ENCODE data around the gene IP6K2. TPM values are rescaled to one million over a fixed set of nuclear protein-coding genes. Genes with fewer than 3 reads are reported as not detected.
A peak's percentile ranks its signal among the peaks of the same experiment; 100 is the strongest.

Gene IP6K2
- total RNA-seq, 1 experiment from 2014 or later = 67.3 TPM

DNA sequence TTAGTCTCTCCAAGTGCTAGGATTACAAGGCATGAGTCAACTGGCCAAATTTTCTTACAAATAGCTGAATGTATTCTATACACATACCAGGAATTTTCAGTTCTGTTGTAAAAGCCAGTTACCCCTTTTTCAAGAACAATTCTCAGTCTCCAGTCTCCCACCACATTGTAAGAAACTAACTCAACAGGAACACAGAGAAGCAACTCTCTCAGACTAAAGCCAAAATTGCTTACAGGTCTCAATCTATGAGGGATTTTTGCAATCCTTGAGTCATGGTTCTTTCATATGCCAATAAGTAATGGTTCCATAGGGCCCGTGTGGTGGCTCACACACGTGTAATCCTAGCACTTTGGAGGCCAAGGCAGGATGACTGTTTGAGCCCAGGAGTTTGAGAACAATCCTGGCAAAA, 8.5 kb downstream of the IP6K2 start:
- no peaks in the 10 kb centered on the region for H3K9me3 ChIP-seq (replicated peaks)
- H3K4me1 ChIP-seq = no peaks in the 10 kb centered on the region
- H3K27ac ChIP-seq = no peak overlapping the region
- no peak overlapping the region for H3K4me3 ChIP-seq
- no peaks in the 10 kb centered on the region for H3K27me3 ChIP-seq
- no peak for DNase-seq
- peaks cover 41% of the 10 kb centered on the region for H3K36me3 ChIP-seq

DNA sequence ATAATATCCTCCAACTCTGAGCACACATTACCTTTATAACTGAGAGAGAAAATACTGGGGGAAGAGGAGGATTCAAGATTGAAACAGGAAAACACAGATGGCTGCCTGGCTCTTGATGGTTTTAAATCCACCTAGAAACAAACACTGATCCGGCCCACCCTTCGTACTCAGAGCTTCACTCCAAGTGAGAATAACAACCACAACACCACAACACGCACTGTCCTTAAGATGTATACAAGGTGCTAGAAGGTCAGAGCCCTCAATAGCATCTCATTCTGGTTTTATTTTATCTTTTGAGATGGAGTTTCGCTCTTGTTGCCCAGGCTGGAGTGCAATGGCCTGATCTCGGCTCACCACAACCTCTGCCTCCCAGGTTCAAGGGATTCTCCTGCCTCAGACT, 9.9 kb downstream of the IP6K2 start:
- DNase-seq = no peak
- no peaks in the 10 kb centered on the region for H3K27me3 ChIP-seq
- no peak overlapping the region for H3K27ac ChIP-seq
- peaks cover 35% of the 10 kb centered on the region for H3K36me3 ChIP-seq
- H3K4me1 ChIP-seq = no peaks in the 10 kb centered on the region
- no peaks in the 10 kb centered on the region for H3K9me3 ChIP-seq (replicated peaks)
- no peak overlapping the region for H3K4me3 ChIP-seq

- DNase-seq = no peak
- Histone ChIP-seq H3K4me3 (no peak overlapping the region), H3K36me3 (peaks cover 53% of the 10 kb centered on the region), H3K27me3 (no peaks in the 10 kb centered on the region), H3K27ac (no peak overlapping the region), H3K9me3 (replicated peaks) (no peaks in the 10 kb centered on the region), H3K4me1 (no peaks in the 10 kb centered on the region)
Observed at GRCh38 chr3:48702320-48702920, 14.6 kb downstream of the IP6K2 start.

- Histone ChIP-seq H3K9me3 (replicated peaks) (no peaks in the 10 kb centered on the region), H3K27me3 (no peaks in the 10 kb centered on the region), H3K4me3 (no peak overlapping the region), H3K36me3 (peaks cover 49% of the 10 kb centered on the region), H3K27ac (no peak overlapping the region), H3K4me1 (no peaks in the 10 kb centered on the region)
- DNase-seq = no peak
Observed at GRCh38 chr3:48700731-48701405, 16.2 kb downstream of the IP6K2 start.

GRCh38 chr3:48698891-48699290, 18.1 kb downstream of the IP6K2 start:
- Histone ChIP-seq H3K36me3 (peaks cover 60% of the 10 kb centered on the region), H3K27me3 (no peaks in the 10 kb centered on the region), H3K9me3 (replicated peaks) (no peaks in the 10 kb centered on the region), H3K4me3 (no peak overlapping the region), H3K4me1 (no peaks in the 10 kb centered on the region), H3K27ac (no peak overlapping the region)
- DNase-seq = no peak

DNA sequence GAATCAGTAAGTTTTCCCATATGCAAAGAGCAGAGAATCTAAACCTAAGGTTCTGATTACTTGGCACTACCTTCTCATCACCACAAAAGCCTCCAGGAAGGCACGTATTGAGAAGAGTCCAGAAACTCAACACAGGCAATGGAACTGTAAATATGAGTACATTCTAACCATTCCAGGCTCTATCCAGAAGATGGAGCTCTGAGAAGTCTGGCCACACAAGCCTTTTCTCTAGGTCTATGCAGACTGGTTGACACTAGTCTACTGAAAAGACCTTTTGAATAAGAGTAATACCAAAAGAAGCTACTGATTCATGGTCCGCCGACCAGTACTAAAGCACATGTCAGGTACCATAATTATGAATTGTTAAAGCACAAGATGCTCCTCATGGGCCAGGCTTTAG, 19.1 kb downstream of the IP6K2 start:
- DNase-seq = no peak
- H3K4me1 ChIP-seq = no peaks in the 10 kb centered on the region
- H3K27ac ChIP-seq = no peak overlapping the region
- H3K27me3 ChIP-seq = no peaks in the 10 kb centered on the region
- H3K4me3 ChIP-seq = no peak overlapping the region
- peaks cover 70% of the 10 kb centered on the region for H3K36me3 ChIP-seq
- H3K9me3 ChIP-seq (replicated peaks) = no peaks in the 10 kb centered on the region

DNA sequence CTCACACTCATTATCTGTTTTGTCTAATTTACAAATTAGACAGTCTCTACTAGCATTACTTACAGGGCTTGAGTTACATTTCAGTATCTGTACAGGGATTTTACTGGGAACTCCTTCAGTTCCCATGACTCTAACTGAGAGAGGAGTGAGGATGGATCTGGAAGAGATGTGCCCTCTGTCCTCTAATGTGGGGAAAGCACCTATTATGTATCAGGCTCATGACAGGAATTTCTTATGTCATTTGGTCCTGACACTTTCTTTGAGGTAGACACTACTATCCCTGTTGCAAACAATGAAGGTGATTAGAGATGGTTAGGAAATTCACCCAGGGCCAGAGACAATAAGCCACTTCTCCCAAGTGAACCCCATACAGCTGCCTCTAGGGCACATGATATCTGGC, 20.4 kb downstream of the IP6K2 start:
- H3K27ac ChIP-seq = no peak overlapping the region
- no peaks in the 10 kb centered on the region for H3K4me1 ChIP-seq
- peaks cover 79% of the 10 kb centered on the region for H3K36me3 ChIP-seq
- DNase-seq = no peak
- no peak overlapping the region for H3K4me3 ChIP-seq
- H3K27me3 ChIP-seq = no peaks in the 10 kb centered on the region
- H3K9me3 ChIP-seq (replicated peaks) = no peaks in the 10 kb centered on the region

- peaks cover 84% of the 10 kb centered on the region for H3K36me3 ChIP-seq
Observed at GRCh38 chr3:48696156-48696555, 20.9 kb downstream of the IP6K2 start.

DNA sequence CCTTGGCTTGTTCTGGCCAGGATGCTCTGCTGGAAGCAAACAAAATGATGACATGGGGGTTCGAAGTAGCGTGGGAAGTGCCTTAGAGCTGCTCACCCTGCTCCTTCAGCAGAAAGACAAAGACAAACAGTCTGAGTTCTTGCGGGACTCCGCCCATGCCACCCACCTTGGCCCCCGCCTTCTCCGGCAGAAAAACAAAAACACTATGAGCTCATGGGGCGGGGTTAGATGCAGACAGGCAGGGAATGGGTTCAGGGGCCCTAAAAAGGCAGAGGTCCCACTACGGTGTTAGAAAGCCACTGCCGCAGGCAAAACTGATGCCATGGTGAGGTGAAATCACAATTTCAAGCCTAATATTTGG, 21.6 kb downstream of the IP6K2 start:
- no peak overlapping the region for H3K27ac ChIP-seq
- no peak overlapping the region for H3K4me3 ChIP-seq
- no peaks in the 10 kb centered on the region for H3K9me3 ChIP-seq (replicated peaks)
- no peaks in the 10 kb centered on the region for H3K27me3 ChIP-seq
- H3K4me1 ChIP-seq = no peaks in the 10 kb centered on the region
- peaks cover 84% of the 10 kb centered on the region for H3K36me3 ChIP-seq
- no peak for DNase-seq

More at GRCh38 chr3:48696156-48696555, 20.9 kb downstream of the IP6K2 start:
- Histone ChIP-seq H3K27me3 (no peaks in the 10 kb centered on the region), H3K4me1 (no peaks in the 10 kb centered on the region), H3K4me3 (no peak overlapping the region), H3K27ac (no peak overlapping the region), H3K9me3 (replicated peaks) (no peaks in the 10 kb centered on the region)
- DNase-seq = no peak

DNA sequence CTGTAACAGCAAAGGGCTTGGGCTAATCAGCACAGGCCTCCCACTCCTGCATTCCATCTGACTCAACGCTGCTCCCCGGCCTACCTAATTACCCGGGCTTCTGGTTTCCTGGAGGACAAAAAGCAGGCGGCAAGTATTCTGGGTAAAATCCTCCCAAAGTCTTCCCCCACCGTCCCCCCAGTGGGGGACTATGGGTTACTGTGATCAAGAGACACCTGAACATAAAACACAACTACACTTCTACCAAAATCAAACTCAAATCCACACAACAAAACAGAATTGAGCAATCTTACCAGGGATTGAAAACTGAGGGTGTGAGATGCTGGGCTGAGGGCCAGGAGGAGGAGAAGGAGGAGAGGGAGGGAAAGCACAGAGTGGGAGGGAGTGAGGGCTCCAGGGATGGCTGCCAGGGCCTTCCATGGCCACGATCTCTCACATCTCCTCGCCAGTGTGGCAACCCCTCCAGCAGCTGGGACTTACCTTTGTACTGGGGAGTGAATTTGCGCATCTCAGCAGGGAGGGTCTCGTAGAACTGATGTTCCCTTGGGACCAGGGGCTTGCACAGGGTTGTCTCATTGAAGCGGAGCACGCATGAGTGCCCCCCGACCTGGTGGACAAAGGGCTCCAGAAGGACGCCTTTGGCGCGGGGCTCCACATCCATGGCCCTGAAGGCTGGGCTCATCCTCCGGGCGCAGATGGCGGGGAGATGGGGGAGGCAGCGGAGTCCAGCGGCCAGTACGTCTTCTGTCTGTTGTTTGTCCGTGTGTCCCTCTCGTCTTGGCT, 22.2 kb downstream of the IP6K2 start:
- Histone ChIP-seq H3K36me3 (peaks cover 86% of the 10 kb centered on the region), H3K9me3 (replicated peaks) (no peaks in the 10 kb centered on the region), H3K4me1 (no peaks in the 10 kb centered on the region), H3K27me3 (no peaks in the 10 kb centered on the region), H3K27ac (no peak overlapping the region), H3K4me3 (no peak overlapping the region)
- DNase-seq = no peak

DNA sequence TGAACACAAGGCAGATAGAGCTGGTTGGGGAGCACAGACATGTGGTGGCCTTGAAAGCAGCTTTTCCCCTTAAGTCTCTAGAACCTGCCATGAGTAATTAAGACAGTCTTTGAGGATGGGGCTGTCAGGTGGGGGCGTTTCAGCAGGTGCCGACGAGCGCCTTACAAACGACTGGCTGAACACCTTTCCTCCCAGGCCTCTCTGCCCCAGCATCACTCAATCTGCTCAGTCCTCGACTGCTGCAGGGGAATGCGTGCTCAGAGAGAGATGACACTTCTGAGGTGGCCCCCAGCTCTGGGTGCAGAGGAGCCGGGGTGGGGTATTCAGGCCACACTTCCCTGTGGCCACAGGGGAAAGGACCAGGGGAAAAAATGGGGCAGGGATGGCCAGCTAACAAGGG, 23.2 kb downstream of the IP6K2 start:
- H3K4me1 ChIP-seq = no peaks in the 10 kb centered on the region
- no peak for DNase-seq
- H3K36me3 ChIP-seq = peaks cover 83% of the 10 kb centered on the region
- no peaks in the 10 kb centered on the region for H3K27me3 ChIP-seq
- H3K9me3 ChIP-seq (replicated peaks) = no peaks in the 10 kb centered on the region
- H3K27ac ChIP-seq = no peak overlapping the region
- no peak overlapping the region for H3K4me3 ChIP-seq

- Histone ChIP-seq H3K9me3 (replicated peaks) (no peaks in the 10 kb centered on the region), H3K36me3 (peaks cover 82% of the 10 kb centered on the region), H3K27ac (peak overlapping the region; percentile 25; the same call in 1 of the 2 replicates), H3K4me1 (no peaks in the 10 kb centered on the region), H3K4me3 (no peak overlapping the region), H3K27me3 (no peaks in the 10 kb centered on the region)
- peak in 1 of 2 experiments; percentile 35 for DNase-seq
Observed at GRCh38 chr3:48692551-48692950, 24.5 kb downstream of the IP6K2 start.

DNA sequence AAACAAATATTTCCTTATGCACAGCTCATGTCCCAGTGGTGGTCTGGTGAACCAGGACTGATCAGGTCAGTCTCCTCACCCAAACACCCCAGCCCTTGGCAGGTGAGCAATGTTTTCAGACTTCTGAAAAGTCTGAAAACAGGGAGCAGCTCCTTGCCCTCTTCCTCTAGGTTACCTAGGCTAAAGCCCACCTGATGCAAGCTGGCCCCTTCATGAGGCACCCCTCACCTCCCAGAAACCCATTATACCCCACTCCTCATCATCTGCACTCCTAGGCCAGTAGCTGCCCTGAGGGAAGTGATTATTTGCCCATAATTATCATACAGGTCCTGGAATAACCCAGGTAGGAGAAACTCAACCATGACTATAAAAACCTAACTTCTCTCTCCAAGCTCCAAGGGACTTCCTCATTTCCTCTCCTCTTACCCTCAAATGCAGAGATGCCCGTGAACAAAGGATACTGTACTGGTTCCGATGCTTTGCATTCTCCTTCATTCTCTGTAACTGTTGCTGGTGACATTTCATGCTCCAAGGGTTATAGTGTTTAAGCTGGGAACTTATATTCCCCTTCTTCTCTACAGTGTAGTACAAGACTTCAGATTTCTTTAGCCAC, 26.1 kb downstream of the IP6K2 start:
- H3K27me3 ChIP-seq = no peaks in the 10 kb centered on the region
- H3K4me1 ChIP-seq = no peaks in the 10 kb centered on the region
- H3K4me3 ChIP-seq = no peak overlapping the region
- no peak for DNase-seq
- no peak overlapping the region for H3K27ac ChIP-seq
- H3K36me3 ChIP-seq = peaks cover 77% of the 10 kb centered on the region
- no peaks in the 10 kb centered on the region for H3K9me3 ChIP-seq (replicated peaks)

DNA sequence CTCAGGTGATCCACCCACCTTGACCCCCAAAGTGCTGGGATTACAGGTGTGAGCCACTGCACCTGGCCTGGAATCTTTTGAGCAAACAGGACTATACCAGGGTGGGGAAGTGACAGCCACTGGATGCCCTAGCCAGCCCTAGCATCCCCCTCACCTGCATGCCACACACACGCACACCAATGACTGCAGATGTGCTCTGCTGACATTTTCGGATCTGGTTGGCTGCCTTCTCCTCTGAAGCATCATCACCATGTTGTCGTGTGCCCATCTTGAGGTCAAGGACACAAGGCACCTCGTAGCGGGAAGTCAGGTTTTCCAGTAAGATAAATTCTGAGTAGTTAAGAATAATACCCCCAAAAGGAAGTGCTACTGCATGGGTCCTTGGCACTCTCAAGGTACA, 27.6 kb downstream of the IP6K2 start:
- DNase-seq = no peak
- Histone ChIP-seq H3K4me3 (no peak overlapping the region), H3K4me1 (peaks cover 5% of the 10 kb centered on the region), H3K36me3 (peaks cover 64% of the 10 kb centered on the region), H3K27me3 (no peaks in the 10 kb centered on the region), H3K27ac (no peak overlapping the region), H3K9me3 (replicated peaks) (no peaks in the 10 kb centered on the region)

DNA sequence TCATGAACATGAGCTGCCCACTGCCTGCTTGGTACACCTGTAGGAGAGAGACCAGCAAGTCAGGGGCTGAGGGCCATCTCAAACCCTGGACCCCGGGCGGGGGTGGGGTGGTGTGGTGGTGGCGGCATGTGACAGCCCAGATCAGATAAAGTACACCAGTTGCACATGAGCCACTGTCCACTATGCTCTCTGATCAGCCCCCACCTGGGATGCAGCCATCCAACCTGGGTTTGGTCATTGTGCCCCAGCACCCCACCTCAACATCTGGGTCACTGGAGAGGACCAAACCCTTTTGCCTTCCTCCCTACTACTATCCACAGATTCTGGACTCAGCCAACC, 28.3 kb downstream of the IP6K2 start:
- Histone ChIP-seq H3K4me3 (no peak overlapping the region), H3K27ac (no peak overlapping the region), H3K27me3 (no peaks in the 10 kb centered on the region), H3K9me3 (replicated peaks) (no peaks in the 10 kb centered on the region), H3K4me1 (peaks cover 8% of the 10 kb centered on the region), H3K36me3 (peaks cover 57% of the 10 kb centered on the region)
- no peak for DNase-seq

Measured in SJCRH30 (cell line).